HEK293 (cell line): ENCODE results near the gene B4GALT3.

Experiments used
- CTCF ChIA-PET: fragments of 350-600 bp; formaldehyde crosslinking; extraction: SDS; loops from one replicate; lab custom pipeline; 2021; ENCODE audit warnings: antibody characterized with exemption; lab: Yijun Ruan, JAX
- POLR2A ChIA-PET: fragments of 300-600 bp; formaldehyde crosslinking; extraction: SDS; loops from one replicate; lab custom pipeline; 2020; ENCODE audit warnings: antibody characterized with exemption, inconsistent platforms; lab: Yijun Ruan, JAX
- H3K27ac ChIP-seq: fragments of 200-500 bp; sonication (Bioruptor generic); 2 replicates; pipeline ENCODE4 v1.5.1; 2014; ENCODE audit warnings: low read depth, low read length, control low read depth, inconsistent platforms; ENCODE audit errors: extremely low read depth
- H3K36me3 ChIP-seq, 2 experiments: fragments of 200-500 bp in 1 of 2; sonication (Bioruptor generic) in 1 of 2; 1 replicate in 1 of 2; 2 replicates in 1 of 2; pipeline ENCODE4 v1.5.1; 2014 to 2017; ENCODE audit warnings: inconsistent platforms in 2 of 2, low read length in 2 of 2; ENCODE audit not compliant: control insufficient read depth in 2 of 2, insufficient read depth in 1 of 2
- H3K4me1 ChIP-seq: fragments of 200-500 bp; sonication (Bioruptor generic); 2 replicates; pipeline ENCODE4 v1.5.1; 2014; ENCODE audit warnings: mild to moderate bottlenecking, low read length, inconsistent platforms; ENCODE audit not compliant: control insufficient read depth, insufficient read depth
- H3K4me3 ChIP-seq: 2 replicates; pipeline ENCODE4 v1.5.1; 2011; ENCODE audit warnings: low read depth, mild to moderate bottlenecking, control low read depth, low read length, moderate library complexity
- H3K9me3 ChIP-seq: fragments of 200-500 bp; sonication (Bioruptor generic); 2 replicates; pipeline ENCODE4 v1.5.1; 2014; ENCODE audit warnings: low read depth, low read length, inconsistent platforms; ENCODE audit not compliant: control insufficient read depth, insufficient read depth
- FEZF1 ChIP-seq: fragments of 450-650 bp; formaldehyde crosslinking; IDR thresholded peaks from 2 replicates; pipeline ENCODE4 v1.5.1; 2016; ENCODE audit warnings: missing biosample characterization, missing genetic modification characterization
- GFI1B ChIP-seq: fragments of 450-650 bp; formaldehyde crosslinking; IDR thresholded peaks from 2 replicates; pipeline ENCODE4 v1.5.1; 2016; ENCODE audit warnings: missing biosample characterization, missing genetic modification characterization
- GLIS2 ChIP-seq: fragments of 450-650 bp; formaldehyde crosslinking; IDR thresholded peaks from 2 replicates; pipeline ENCODE4 v1.5.1; 2016; ENCODE audit warnings: missing biosample characterization, missing genetic modification characterization
- HOXA7 ChIP-seq: sonication (generic); formaldehyde crosslinking; IDR thresholded peaks from 2 replicates; pipeline ENCODE4 v1.8.1; 2022; ENCODE audit warnings: missing genetic modification reagents, borderline replicate concordance
- KLF9 ChIP-seq: fragments of 450-650 bp; formaldehyde crosslinking; IDR thresholded peaks from 2 replicates; pipeline ENCODE4 v1.5.1; 2016; ENCODE audit warnings: missing biosample characterization, missing genetic modification characterization, low read depth
- MZF1 ChIP-seq: fragments of 450-650 bp; formaldehyde crosslinking; IDR thresholded peaks from 2 replicates; pipeline ENCODE4 v1.5.1; 2017; ENCODE audit warnings: missing biosample characterization, missing genetic modification characterization, borderline replicate concordance
- OSR2 ChIP-seq: fragments of 450-650 bp; formaldehyde crosslinking; IDR thresholded peaks from 2 replicates; pipeline ENCODE4 v1.5.1; 2016; ENCODE audit warnings: missing biosample characterization, missing genetic modification characterization
- ZNF324 ChIP-seq: fragments of 450-650 bp; formaldehyde crosslinking; IDR thresholded peaks from 2 replicates; pipeline ENCODE4 v1.5.1; 2016; ENCODE audit warnings: missing biosample characterization, missing genetic modification characterization
- ZNF341 ChIP-seq: fragments of 450-650 bp; formaldehyde crosslinking; IDR thresholded peaks from 2 replicates; pipeline ENCODE4; 2016; ENCODE audit warnings: low read depth, missing biosample characterization, missing genetic modification characterization
- ZNF394 ChIP-seq: fragments of 450-650 bp; formaldehyde crosslinking; IDR thresholded peaks from 2 replicates; pipeline ENCODE4 v1.5.1; 2016; ENCODE audit warnings: missing biosample characterization, missing genetic modification characterization, mild to moderate bottlenecking, moderate library complexity, borderline replicate concordance
- ZNF521 ChIP-seq: fragments of 450-650 bp; formaldehyde crosslinking; IDR thresholded peaks from 2 replicates; pipeline ENCODE4 v1.5.1; 2017; ENCODE audit warnings: missing biosample characterization, mild to moderate bottlenecking, missing genetic modification characterization
- ZNF530 ChIP-seq: fragments of 450-650 bp; formaldehyde crosslinking; IDR thresholded peaks from 2 replicates; pipeline ENCODE4 v1.5.1; 2016; ENCODE audit warnings: low read depth, missing biosample characterization, missing genetic modification characterization
- ZNF610 ChIP-seq: fragments of 450-650 bp; formaldehyde crosslinking; IDR thresholded peaks from 2 replicates; pipeline ENCODE4 v1.5.1; 2016; ENCODE audit warnings: missing biosample characterization, missing genetic modification characterization, borderline replicate concordance
- ZNF626 ChIP-seq: fragments of 450-650 bp; sonication (Bioruptor Pico); formaldehyde crosslinking; IDR thresholded peaks from 2 replicates; pipeline ENCODE4 v1.5.1; 2018; ENCODE audit warnings: missing biosample characterization, missing genetic modification characterization, inconsistent platforms
- ZNF830 ChIP-seq: fragments of 450-650 bp; IDR thresholded peaks from 2 replicates; pipeline ENCODE4 v1.5.0; 2018; ENCODE audit warnings: missing biosample characterization, missing genetic modification characterization, low read depth, mild to moderate bottlenecking, moderate library complexity
- ZNF843 ChIP-seq: fragments of 450-650 bp; formaldehyde crosslinking; IDR thresholded peaks from 2 replicates; pipeline ENCODE4 v1.5.1; 2016; ENCODE audit warnings: missing biosample characterization, missing genetic modification characterization
- TF ChIP-seq, protein P1 (sequence below): fragments of 450-650 bp; formaldehyde crosslinking; IDR thresholded peaks from 2 replicates; pipeline ENCODE4 v1.5.1; 2016; ENCODE audit warnings: missing biosample characterization, missing genetic modification characterization
- TF ChIP-seq, protein P2 (sequence below): fragments of 450-650 bp; formaldehyde crosslinking; IDR thresholded peaks from 2 replicates; pipeline ENCODE4 v1.5.1; 2016; ENCODE audit warnings: missing biosample characterization, missing genetic modification characterization
- TF ChIP-seq, protein P3 (sequence below): fragments of 450-650 bp; formaldehyde crosslinking; IDR thresholded peaks from 2 replicates; pipeline ENCODE4 v1.5.1; 2016; ENCODE audit warnings: missing biosample characterization, missing genetic modification characterization
- TF ChIP-seq, protein P4 (sequence below): sonication (generic); formaldehyde crosslinking; IDR thresholded peaks from 2 replicates; pipeline ENCODE4 v1.8.1; 2022; ENCODE audit warnings: mild to moderate bottlenecking, moderate library complexity, missing genetic modification reagents
- TF ChIP-seq, protein P5 (sequence below): fragments of 450-650 bp; formaldehyde crosslinking; IDR thresholded peaks from 2 replicates; pipeline ENCODE4 v1.5.1; 2017; ENCODE audit warnings: missing biosample characterization, mild to moderate bottlenecking, missing genetic modification characterization, moderate library complexity
- TF ChIP-seq, protein P6 (sequence below): fragments of 450-650 bp; formaldehyde crosslinking; optimal IDR thresholded peaks from 2 replicates; pipeline ENCODE3; 2016; ENCODE audit warnings: missing biosample characterization, mild to moderate bottlenecking, missing genetic modification characterization

The B4GALT3 gene

DNA sequence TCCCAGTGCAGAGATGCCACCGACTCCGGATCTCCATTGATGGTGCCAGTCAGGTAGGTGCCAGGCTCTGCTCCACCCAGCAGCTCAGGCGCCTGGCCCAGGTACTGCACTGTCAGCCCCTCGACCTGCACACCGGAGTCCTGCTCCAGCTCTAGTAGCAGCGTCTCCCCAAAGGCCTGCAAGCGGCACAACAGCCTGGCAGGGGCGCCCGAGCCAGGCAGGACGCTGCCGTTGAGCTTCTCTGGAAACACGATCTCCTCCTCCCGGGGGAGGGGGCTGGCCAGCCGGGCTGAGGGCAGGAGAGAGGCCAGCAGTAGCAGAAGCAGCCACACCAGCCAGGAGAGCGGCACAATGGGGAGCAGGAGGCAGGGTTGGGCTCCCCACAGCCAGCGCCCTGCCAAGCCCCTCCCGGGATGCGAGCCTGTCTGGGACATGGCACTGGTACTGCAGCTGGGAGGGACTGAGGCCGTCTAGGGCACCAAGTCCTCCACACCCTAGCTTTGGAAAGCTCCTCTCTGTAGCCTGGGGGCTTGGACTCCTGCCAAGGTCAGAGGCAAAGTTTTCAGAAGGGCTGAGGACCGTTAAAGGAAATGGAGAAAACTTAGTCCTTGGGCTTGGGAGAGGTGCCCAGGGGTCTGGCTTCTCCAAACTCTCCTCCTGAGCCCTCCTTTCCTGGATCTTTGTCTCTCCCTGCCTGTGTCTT is 21.0 kb upstream of the B4GALT3 start:
- peaks cover 9% of the 10 kb centered on the region; the same call in 1 of the 2 replicates for H3K4me1 ChIP-seq
- H3K27ac ChIP-seq, result no peak overlapping the region; the same call in 1 of the 2 replicates
- peaks cover 2 to 4% of the 10 kb centered on the region in 2 experiments; a peak in 2 of 3 replicates for H3K36me3 ChIP-seq
- no peak overlapping the region for H3K4me3 ChIP-seq
- ChIA-PET POLR2A (interaction anchor here (0.5 to 1.9 kb wide), 7 partner anchors 10 to 241 kb away, joined by 3 to 7 read pairs (median 3); partner anchors contain the start of gene TOMM40L), CTCF (interaction anchor here (0.7 to 1.9 kb wide), 8 partner anchors 10 to 192 kb away, joined by 3 to 14 read pairs (median 4); partner anchors contain the start of gene TOMM40L)
- no peaks in the 10 kb centered on the region for H3K9me3 ChIP-seq
- TF ChIP-seq ZNF521 (no peak), FEZF1 (tag by site-specific recombination) (no peak), MZF1 (tag by site-specific recombination) (no peak), ZNF341 (0 out of 2 replicates have a peak, but pooled peaks have one; percentile 14), ZNF610 (tag by site-specific recombination) (peak; percentile 65; the same call in 1 of the 2 replicates), ZNF626 (no peak), ZNF830 (tag by site-specific recombination) (no peak), ZNF324 (tag by site-specific recombination) (no peak), ZNF843 (tag by site-specific recombination) (0 out of 2 replicates have a peak, but pooled peaks have one; percentile 6), HOXA7 (CRISPR knock-in tag) (no peak), GFI1B (tag by site-specific recombination) (no peak), ZNF530 (tag by site-specific recombination) (no peak), ZNF394 (tag by site-specific recombination) (peak; percentile 43; the same call in 1 of the 2 replicates), KLF9 (tag by site-specific recombination) (no peak), GLIS2 (0 out of 2 replicates have a peak, but pooled peaks have one; percentile 9), OSR2 (tag by site-specific recombination) (peak; percentile 36)
- TF ChIP-seq, protein P1, sequence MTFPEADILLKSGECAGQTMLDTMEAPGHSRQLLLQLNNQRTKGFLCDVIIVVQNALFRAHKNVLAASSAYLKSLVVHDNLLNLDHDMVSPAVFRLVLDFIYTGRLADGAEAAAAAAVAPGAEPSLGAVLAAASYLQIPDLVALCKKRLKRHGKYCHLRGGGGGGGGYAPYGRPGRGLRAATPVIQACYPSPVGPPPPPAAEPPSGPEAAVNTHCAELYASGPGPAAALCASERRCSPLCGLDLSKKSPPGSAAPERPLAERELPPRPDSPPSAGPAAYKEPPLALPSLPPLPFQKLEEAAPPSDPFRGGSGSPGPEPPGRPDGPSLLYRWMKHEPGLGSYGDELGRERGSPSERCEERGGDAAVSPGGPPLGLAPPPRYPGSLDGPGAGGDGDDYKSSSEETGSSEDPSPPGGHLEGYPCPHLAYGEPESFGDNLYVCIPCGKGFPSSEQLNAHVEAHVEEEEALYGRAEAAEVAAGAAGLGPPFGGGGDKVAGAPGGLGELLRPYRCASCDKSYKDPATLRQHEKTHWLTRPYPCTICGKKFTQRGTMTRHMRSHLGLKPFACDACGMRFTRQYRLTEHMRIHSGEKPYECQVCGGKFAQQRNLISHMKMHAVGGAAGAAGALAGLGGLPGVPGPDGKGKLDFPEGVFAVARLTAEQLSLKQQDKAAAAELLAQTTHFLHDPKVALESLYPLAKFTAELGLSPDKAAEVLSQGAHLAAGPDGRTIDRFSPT (tag by site-specific recombination), result peak; percentile 37; the same call in 1 of the 2 replicates
- TF ChIP-seq, protein P2, sequence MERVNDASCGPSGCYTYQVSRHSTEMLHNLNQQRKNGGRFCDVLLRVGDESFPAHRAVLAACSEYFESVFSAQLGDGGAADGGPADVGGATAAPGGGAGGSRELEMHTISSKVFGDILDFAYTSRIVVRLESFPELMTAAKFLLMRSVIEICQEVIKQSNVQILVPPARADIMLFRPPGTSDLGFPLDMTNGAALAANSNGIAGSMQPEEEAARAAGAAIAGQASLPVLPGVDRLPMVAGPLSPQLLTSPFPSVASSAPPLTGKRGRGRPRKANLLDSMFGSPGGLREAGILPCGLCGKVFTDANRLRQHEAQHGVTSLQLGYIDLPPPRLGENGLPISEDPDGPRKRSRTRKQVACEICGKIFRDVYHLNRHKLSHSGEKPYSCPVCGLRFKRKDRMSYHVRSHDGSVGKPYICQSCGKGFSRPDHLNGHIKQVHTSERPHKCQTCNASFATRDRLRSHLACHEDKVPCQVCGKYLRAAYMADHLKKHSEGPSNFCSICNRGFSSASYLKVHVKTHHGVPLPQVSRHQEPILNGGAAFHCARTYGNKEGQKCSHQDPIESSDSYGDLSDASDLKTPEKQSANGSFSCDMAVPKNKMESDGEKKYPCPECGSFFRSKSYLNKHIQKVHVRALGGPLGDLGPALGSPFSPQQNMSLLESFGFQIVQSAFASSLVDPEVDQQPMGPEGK (tag by site-specific recombination), result peak; percentile 70; the same call in 1 of the 2 replicates
- TF ChIP-seq, protein P3, sequence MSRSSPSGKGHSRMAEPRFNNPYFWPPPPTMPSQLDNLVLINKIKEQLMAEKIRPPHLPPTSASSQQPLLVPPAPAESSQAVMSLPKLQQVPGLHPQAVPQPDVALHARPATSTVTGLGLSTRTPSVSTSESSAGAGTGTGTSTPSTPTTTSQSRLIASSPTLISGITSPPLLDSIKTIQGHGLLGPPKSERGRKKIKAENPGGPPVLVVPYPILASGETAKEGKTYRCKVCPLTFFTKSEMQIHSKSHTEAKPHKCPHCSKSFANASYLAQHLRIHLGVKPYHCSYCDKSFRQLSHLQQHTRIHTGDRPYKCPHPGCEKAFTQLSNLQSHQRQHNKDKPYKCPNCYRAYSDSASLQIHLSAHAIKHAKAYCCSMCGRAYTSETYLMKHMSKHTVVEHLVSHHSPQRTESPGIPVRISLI (tag by site-specific recombination), result no peak
- TF ChIP-seq, protein P4, sequence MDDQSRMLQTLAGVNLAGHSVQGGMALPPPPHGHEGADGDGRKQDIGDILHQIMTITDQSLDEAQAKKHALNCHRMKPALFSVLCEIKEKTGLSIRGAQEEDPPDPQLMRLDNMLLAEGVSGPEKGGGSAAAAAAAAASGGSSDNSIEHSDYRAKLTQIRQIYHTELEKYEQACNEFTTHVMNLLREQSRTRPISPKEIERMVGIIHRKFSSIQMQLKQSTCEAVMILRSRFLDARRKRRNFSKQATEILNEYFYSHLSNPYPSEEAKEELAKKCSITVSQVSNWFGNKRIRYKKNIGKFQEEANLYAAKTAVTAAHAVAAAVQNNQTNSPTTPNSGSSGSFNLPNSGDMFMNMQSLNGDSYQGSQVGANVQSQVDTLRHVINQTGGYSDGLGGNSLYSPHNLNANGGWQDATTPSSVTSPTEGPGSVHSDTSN (CRISPR knock-in tag), result 0 out of 2 replicates have a peak, but pooled peaks have one; percentile 44
- TF ChIP-seq, protein P5, sequence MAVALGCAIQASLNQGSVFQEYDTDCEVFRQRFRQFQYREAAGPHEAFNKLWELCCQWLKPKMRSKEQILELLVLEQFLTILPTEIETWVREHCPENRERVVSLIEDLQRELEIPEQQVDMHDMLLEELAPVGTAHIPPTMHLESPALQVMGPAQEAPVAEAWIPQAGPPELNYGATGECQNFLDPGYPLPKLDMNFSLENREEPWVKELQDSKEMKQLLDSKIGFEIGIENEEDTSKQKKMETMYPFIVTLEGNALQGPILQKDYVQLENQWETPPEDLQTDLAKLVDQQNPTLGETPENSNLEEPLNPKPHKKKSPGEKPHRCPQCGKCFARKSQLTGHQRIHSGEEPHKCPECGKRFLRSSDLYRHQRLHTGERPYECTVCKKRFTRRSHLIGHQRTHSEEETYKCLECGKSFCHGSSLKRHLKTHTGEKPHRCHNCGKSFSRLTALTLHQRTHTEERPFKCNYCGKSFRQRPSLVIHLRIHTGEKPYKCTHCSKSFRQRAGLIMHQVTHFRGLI (tag by site-specific recombination), result peak; percentile 79; the same call in 1 of the 2 replicates
- TF ChIP-seq, protein P6, sequence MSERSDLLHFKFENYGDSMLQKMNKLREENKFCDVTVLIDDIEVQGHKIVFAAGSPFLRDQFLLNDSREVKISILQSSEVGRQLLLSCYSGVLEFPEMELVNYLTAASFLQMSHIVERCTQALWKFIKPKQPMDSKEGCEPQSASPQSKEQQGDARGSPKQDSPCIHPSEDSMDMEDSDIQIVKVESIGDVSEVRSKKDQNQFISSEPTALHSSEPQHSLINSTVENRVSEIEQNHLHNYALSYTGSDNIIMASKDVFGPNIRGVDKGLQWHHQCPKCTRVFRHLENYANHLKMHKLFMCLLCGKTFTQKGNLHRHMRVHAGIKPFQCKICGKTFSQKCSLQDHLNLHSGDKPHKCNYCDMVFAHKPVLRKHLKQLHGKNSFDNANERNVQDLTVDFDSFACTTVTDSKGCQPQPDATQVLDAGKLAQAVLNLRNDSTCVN (tag by site-specific recombination), result no peak
